Mucosa of stomach (tissue), 1 donor: Measurements from ENCODE around the gene SPRR2D.
"Not testable (repeated sequence)": the region's sequence is repeated elsewhere in the genome, so short reads cannot be mapped to it uniquely, and the experiment has no call there.

Experiments
- H3K27me3 ChIP-seq: one replicate; pipeline ENCODE4 v1.7.0; 2013; ENCODE audit warnings: mild to moderate bottlenecking, low read length; ENCODE audit not compliant: control insufficient read depth, insufficient read depth
- H3K36me3 ChIP-seq: one replicate; pipeline ENCODE4 v1.7.0; 2013; ENCODE audit warnings: low read length; ENCODE audit not compliant: control insufficient read depth, insufficient read depth
- H3K4me1 ChIP-seq: one replicate; pipeline ENCODE4 v1.7.0; 2013; ENCODE audit warnings: mild to moderate bottlenecking, low read length; ENCODE audit not compliant: control insufficient read depth, insufficient read depth
- H3K4me3 ChIP-seq: one replicate; pipeline ENCODE4 v1.7.0; 2013; ENCODE audit warnings: low read length
- H3K9ac ChIP-seq: one replicate; pipeline ENCODE4 v1.7.0; 2013; ENCODE audit warnings: mild to moderate bottlenecking, low read length, moderate library complexity
- H3K9me3 ChIP-seq: one replicate; pipeline ENCODE4 v1.7.0; 2013; ENCODE audit warnings: mild to moderate bottlenecking, low read length, moderate library complexity; ENCODE audit not compliant: control insufficient read depth
- donor health status: Pancreatic carcinoma.

Gene SPRR2D

GRCh38 chr1:153040950-153041631 lies at the start of gene SPRR2D:
Gene SPRR2D, minus strand, starts transcription at chr1:153041120. Its CDS starts 774 bp downstream, at chr1:153040346.
- Histone ChIP-seq H3K4me1 (no peaks in the 10 kb centered on the region), H3K9ac (no peak within 1 kb of the TSS), H3K4me3 (no peak within 1 kb of the TSS), H3K9me3 (no peaks in the 10 kb centered on the region), H3K36me3 (no peaks in the 10 kb centered on the region), H3K27me3 (no peaks in the 10 kb centered on the region)

GRCh38 chr1:153087652-153088051 lies 46.7 kb upstream of the SPRR2D start:
- H3K9ac ChIP-seq, result no peak overlapping the region
- H3K9me3 ChIP-seq, result no peaks in the 10 kb centered on the region
- no peak overlapping the region for H3K4me3 ChIP-seq
- H3K36me3 ChIP-seq, result no peaks in the 10 kb centered on the region
- H3K27me3 ChIP-seq, result no peaks in the 10 kb centered on the region
- H3K4me1 ChIP-seq, result no peaks in the 10 kb centered on the region

DNA sequence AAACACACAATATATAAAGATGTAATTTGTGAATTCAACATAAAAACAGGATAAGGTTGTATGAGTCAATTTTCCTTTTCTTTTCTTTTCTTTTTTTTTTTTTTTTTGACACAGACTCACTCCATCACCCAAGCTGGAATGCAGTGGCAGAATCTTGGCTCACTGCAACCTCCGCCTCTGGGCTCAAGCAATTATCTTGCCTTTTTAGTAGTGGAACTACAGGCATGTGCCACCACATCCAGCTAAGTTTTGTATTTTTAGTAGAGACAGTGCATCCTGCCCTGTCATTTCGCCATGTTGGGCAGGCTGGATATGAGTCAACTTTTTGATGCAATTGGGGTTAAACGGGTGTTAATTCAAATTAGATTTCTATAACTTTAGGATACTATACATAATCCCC lies 40.8 kb upstream of the SPRR2D start:
- Histone ChIP-seq H3K4me3 (no peak overlapping the region), H3K9me3 (no peaks in the 10 kb centered on the region), H3K27me3 (no peaks in the 10 kb centered on the region), H3K9ac (no peak overlapping the region), H3K36me3 (no peaks in the 10 kb centered on the region), H3K4me1 (no peaks in the 10 kb centered on the region)

DNA sequence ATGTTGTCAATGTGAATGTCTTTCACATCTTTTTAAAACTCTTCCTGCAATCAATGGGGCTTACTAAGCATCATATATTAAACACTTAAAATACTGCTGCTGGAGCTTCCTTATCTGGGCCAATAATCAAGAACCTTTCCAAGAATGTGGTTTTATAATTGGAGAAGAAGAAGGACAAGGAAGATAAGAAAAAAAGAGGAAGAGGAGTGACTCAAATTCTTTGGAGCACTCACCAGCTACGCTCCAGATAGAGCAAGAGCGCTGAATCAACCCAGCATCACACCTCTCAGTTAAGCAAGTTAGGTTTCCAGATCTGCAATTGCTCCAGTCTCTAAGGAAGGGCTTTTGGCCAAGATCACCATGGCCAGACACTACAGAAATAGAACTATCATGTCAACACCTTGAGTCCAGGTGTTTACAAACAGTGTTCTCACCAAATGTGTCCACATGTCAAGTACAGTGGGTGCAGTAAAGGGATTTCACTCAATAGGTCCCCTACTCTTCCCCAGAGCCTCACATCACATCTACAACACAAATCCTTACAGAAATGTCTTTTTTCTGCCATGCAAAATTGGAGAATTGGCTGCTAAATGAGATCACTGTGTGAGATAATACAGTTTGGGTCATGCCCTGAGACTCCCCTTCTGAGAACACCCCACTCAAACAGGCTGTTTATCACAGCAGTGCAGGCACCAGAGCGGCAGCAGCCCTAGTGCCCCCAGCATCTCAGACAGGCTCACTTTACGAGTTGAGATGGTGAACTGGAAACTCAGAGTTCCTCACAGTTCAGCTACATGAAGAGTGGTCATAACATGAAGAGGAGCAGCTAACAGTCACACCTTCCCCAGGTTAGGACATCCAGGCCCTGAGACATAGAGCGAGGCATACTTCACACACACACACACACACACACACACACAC lies 32.1 kb upstream of the SPRR2D start:
- H3K9me3 ChIP-seq, result no peaks in the 10 kb centered on the region
- no peaks in the 10 kb centered on the region for H3K36me3 ChIP-seq
- H3K4me1 ChIP-seq, result no peaks in the 10 kb centered on the region
- H3K4me3 ChIP-seq, result no peak overlapping the region
- no peak overlapping the region for H3K9ac ChIP-seq
- no peaks in the 10 kb centered on the region for H3K27me3 ChIP-seq

GRCh38 chr1:153071511-153071910 lies 30.6 kb upstream of the SPRR2D start, which contains the start of gene SPRR2B:
Gene SPRR2B, minus strand, starts transcription at chr1:153071611. Its CDS starts 772 bp downstream, at chr1:153070839.
- Histone ChIP-seq H3K4me1 (no peaks in the 10 kb centered on the region), H3K9ac (no peak within 1 kb of the TSS), H3K9me3 (no peaks in the 10 kb centered on the region), H3K36me3 (no peaks in the 10 kb centered on the region), H3K27me3 (no peaks in the 10 kb centered on the region), H3K4me3 (no peak within 1 kb of the TSS)

DNA sequence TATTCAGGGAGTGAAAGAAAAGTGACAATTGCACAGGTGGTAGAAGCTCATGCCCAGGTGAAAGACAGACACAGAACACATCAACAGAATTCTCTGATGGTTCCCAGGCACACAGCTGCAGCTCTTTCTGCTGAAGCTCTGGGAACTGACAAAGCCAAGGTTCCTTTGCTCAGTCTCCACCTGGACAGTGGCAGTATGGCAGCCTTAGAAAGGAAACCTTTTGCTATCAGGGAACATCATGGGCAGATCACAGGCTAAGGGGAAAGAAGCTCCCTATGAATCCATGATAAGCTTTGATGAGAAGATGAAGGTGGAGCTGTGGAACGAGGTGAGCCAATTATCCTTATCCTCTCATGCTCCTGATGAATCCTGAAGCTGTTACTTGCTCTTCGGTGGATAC lies 29.3 kb upstream of the SPRR2D start:
- Histone ChIP-seq H3K4me1 (no peaks in the 10 kb centered on the region), H3K4me3 (no peak overlapping the region), H3K27me3 (no peaks in the 10 kb centered on the region), H3K36me3 (no peaks in the 10 kb centered on the region), H3K9me3 (no peaks in the 10 kb centered on the region), H3K9ac (no peak overlapping the region)

DNA sequence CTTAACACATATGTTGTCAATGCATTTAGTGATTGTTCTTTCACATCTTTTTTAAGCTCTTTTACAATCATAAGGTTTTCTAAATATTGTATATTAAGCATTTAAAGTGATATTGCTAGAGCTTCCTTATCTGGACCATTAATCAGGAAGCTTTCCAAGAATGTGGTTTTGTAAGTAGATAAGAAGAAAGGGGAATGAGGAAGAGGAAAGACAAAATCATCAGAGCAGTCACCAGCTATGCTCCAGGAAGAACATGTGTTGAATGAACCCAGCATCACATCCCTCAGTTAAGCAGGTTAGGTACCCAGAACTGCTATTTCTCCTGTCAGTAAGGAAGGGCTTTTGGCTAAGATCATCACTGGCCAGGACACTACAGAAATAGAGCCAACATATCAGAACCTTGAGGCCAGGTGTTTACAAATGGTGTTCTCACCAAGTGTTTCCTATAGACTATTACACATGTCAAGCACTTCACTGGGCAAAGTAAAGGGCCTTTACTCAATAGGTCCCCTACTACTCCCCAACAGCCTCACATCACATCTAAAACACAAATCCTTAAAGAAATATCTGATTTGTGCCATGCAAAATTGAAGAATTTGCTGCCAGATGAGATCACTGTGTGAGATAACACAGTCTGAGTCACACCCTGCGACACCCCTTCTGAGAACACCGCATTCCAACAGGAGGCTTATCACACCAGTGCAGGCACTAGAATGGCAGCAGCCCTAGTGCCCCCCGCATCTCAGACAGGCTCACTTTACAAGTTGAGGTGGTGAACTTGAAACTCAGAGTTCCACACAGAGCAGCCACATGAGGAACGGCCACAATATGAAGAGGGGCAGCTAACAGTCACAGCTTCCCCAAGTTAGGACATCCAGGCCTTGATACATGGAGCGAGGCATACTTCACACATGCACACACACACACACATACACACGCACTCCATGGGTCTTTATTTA lies 18.2 kb upstream of the SPRR2D start:
- Histone ChIP-seq H3K27me3 (no peaks in the 10 kb centered on the region), H3K4me1 (no peaks in the 10 kb centered on the region), H3K9ac (no peak overlapping the region), H3K4me3 (no peak overlapping the region), H3K36me3 (no peaks in the 10 kb centered on the region), H3K9me3 (no peaks in the 10 kb centered on the region)

DNA sequence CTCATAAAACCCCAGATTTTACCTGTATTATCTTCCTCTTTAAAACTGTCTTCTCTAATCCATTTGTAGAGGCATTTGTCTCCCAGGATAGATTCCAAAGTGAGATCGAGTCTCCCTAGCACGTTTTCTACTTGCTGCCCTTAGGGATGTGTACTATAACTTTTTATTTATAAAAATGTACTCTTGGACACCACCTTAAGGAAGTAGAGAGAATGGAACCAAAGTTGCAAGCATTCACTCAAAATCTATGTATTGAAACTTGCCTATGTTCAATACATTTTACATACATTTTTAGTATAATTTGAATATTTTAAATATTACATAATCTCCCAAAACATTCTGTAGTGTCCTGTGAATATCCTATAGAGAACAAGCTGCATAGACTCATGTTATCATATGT lies 17.2 kb upstream of the SPRR2D start:
- Histone ChIP-seq H3K9me3 (no peaks in the 10 kb centered on the region), H3K36me3 (no peaks in the 10 kb centered on the region), H3K27me3 (no peaks in the 10 kb centered on the region), H3K4me1 (no peaks in the 10 kb centered on the region), H3K4me3 (no peak overlapping the region), H3K9ac (no peak overlapping the region)

DNA sequence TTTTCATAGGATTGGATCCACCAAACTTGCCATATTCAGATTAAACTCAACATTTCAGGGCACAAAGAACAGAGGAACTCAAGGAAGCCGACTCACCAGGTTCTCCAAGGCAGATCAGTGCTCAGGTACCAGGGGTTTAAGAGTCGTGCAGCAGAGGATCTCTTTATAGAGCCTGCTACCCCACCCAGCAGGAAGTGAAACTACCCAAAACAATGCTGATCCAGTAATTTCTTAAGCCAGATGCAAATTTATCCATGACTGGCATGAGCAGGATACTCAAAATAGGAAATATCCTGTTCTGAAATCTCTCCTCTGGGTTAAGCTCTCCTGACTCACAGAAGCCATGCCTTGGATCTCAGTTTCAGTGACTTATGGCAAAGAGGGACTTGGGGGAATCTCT lies 16.5 kb upstream of the SPRR2D start, which contains the start of gene SPRR2A:
TSS of gene SPRR2A (minus strand) at position 138 of the 400 bp plus-strand sequence. CDS start 777 bp downstream, outside the sequence.
- Histone ChIP-seq H3K27me3 (no peaks in the 10 kb centered on the region), H3K9me3 (no peaks in the 10 kb centered on the region), H3K36me3 (no peaks in the 10 kb centered on the region), H3K4me3 (no peak within 1 kb of the TSS), H3K9ac (no peak within 1 kb of the TSS), H3K4me1 (no peaks in the 10 kb centered on the region)

DNA sequence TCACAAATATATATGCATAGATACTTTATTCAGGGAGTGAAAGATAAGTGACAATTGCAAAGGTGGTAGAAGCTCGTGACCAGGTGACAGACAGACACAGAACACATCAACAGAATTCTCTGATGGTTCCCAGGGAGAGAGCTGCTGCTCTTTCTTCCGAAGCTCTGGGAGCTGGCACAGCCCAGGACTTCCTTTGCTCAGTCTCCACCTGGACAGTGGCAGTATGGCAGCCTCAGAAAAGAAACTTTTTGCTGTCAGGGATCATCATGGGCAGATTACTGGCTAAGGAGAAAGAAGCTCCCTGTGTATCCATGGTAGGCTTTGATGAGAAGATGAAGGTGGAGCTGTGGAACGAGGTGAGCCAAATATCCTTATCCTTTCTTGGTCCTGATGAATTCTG lies 15.2 kb upstream of the SPRR2D start:
- H3K27me3 ChIP-seq, H3K9me3 ChIP-seq, H3K36me3 ChIP-seq, H3K4me3 ChIP-seq, H3K9ac ChIP-seq, H3K4me1 ChIP-seq: not testable (repeated sequence)

GRCh38 chr1:153049211-153049610 lies 8.3 kb upstream of the SPRR2D start:
- Histone ChIP-seq H3K9me3 (no peaks in the 10 kb centered on the region), H3K4me3 (no peak overlapping the region), H3K9ac (no peak overlapping the region), H3K27me3 (no peaks in the 10 kb centered on the region), H3K4me1 (no peaks in the 10 kb centered on the region), H3K36me3 (no peaks in the 10 kb centered on the region)
